GM12872 (cell line): ENCODE data around the gene FYB2.

Experiments used
- TF ChIP-seq, protein P1 (sequence below): IDR thresholded peaks from 3 replicates; pipeline ENCODE4 v1.5.1; 2011; ENCODE audit warnings: low read depth, mild to moderate bottlenecking, low read length, moderate library complexity; ENCODE audit not compliant: insufficient read depth

Gene FYB2

DNA sequence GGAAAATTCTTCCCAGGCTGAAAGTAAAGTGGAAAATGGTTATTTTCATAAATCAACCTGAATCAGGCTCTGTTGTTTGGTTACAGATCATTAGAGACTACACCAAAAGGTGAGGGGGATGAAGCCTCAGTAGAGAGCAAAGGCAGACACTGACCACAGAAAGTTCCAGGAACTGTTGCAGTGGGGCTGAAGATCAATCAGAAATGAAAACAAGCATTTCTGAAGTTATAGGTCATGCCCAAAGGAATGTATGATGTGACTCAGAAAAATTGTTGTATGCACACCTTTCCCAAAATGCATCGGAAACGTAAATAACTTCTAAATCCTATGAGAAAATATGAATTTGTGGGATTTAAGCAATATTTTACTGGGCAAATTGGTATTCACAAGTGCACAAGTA lies 63.3 kb downstream of the FYB2 start:
- TF ChIP-seq, protein P1, sequence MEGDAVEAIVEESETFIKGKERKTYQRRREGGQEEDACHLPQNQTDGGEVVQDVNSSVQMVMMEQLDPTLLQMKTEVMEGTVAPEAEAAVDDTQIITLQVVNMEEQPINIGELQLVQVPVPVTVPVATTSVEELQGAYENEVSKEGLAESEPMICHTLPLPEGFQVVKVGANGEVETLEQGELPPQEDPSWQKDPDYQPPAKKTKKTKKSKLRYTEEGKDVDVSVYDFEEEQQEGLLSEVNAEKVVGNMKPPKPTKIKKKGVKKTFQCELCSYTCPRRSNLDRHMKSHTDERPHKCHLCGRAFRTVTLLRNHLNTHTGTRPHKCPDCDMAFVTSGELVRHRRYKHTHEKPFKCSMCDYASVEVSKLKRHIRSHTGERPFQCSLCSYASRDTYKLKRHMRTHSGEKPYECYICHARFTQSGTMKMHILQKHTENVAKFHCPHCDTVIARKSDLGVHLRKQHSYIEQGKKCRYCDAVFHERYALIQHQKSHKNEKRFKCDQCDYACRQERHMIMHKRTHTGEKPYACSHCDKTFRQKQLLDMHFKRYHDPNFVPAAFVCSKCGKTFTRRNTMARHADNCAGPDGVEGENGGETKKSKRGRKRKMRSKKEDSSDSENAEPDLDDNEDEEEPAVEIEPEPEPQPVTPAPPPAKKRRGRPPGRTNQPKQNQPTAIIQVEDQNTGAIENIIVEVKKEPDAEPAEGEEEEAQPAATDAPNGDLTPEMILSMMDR = no peak

DNA sequence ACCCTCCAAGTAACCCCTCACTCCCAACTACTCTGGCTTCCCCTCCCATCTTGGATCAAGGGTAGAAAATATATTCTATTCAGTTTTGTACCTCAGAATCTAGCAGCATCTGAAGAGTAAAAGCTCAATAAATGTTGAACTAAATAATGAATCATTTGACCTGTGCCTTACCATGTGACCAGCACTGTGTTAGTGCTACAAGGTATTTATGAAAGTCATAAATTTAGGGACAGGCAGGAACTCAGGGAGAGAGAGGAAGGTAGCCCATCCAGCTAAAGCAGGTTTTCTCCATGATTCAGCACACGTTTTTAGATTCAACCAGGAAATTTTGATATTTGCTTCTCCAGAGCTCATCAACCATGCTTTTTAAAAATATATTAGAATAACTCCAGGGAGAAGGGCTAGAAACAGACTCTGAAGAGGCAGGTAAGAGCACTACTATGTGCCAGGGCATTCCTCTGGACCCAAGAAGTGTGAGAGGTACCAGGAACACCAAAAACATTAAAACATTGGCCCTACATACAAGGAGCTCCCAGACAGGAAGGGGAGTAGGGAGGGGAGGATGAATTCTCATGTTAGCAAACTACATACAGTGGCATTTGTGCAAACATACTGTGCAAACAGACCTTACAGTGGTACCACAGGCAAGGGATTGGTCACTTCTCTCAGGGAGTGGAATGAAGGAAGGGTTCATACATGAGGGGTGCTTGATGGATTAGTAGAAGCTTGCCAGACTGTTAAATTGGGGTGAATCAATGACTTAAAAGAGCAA lies 64.3 kb downstream of the FYB2 start:
- TF ChIP-seq, protein P1 = no peak

DNA sequence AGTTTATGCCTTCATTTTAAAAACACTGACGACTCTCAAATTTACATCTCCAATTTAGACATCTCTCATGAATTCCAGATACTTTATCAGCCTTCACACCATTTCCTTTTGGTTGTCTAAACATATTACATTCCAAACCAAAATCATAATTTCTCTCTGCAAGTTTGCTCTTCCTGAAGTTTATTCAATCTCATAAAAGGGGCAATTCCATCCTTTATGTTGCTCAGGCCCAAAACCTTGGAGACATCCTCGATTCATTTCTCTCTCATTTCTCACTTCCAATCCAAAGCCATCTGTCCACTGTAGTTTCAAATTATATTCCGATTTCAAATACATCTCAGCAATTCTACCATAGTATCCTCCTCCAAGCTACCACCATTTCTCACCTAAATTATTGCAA lies 74.0 kb downstream of the FYB2 start:
- TF ChIP-seq, protein P1 = no peak

DNA sequence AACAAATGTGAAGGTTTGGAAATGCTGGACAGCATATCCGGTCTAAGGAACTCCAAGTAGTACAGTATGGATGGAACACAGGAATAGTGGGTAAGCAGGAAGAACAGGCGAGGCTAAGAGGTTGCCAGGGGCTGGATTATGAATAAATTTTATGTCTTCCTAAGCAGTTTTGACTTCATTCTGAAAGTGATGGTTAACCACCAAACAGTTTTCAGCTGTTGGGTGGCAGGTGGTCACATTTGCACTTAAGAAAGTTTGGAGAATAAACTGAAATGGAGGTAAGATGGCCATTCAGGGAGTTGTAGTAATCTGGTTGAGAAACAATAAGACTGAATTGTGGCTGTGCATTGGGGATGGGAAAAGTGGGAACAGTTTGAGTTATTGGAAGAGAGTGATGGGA lies 90.2 kb downstream of the FYB2 start:
- TF ChIP-seq, protein P1 = no peak

DNA sequence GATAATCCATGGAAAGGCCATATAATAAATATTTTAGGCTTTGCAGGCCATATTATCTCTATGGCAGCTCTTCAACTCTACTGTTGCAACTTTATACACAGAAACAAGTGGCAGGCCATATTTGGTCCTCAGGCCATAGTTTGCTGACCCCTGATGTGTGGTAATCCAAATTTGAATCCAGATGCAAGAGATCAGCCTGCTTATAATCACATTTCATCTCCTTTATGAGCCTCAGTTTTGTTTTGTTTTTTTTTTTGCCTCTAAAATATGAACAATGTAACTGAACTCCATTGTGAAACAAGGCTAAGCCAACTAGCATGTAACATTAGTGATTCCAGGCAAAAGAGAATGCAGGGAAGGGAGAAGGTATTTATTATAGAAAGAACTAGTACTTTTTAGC lies 92.5 kb downstream of the FYB2 start:
- TF ChIP-seq, protein P1 = no peak

DNA sequence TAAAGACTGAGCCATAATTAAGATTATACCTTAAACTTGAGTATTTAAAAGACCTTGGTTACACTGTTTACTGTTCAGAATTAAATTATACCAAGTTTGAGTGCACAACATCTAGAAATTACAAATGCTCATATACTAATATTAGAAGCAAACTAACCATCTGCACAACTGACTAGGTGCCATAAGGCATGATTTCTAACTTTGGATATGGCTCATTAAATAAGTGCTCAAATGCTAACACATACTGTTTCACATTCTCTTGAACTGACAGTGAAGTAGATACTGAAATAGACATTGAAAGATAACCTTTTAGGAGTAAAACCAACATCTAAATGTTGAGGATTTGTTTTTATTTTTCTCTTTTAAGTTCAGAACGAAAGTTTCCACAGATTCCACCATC lies 100.0 kb downstream of the FYB2 start:
- TF ChIP-seq, protein P1 = no peak

DNA sequence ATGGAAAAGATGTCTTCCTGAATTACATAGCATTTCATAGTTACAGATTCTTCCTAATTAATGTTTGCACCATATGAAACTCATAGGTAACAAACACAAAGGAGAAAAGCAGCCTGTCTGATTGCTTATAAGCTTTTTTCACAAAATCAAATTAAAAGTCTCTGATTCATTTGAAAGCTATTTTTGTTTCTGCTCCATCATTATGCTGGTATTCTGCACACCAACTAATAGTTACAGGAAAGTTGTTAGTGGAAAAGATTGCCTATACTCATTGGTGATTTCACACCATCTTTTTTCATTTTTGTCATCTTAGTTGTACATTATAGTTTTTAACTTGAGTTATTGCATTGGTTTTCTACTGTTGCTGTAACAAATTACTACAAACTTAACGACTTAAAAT lies 104.0 kb downstream of the FYB2 start:
- TF ChIP-seq, protein P1 = no peak

DNA sequence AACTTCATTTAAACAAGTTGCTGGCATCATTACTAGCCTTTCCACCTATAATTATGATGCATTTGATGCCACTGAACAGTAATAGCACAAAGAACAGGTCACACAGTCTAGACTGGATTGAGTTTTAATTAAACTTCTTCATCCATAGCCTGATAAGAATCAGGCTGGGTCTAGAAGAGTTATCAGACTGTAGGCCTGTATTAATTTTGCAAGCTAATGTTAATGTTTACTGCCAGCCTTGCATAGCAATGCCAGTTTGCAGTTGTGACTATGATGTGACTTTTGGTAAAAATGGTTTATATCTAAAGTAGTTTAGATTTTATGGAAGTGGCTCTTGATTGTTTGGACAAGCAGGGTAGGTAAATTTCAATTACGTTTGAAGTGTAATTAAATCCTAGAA lies 106.1 kb downstream of the FYB2 start:
- TF ChIP-seq, protein P1 = no peak
